GM18519 (cell line): Measurements from ENCODE around the gene FASN.

ENCODE experiments used
- ATAC-seq: cut with Tn5 transposase; IDR thresholded peaks from one replicate; pipeline ENCODE4 v1.9.1; 2021; ENCODE audit warnings: mild to moderate bottlenecking, moderate library complexity; ENCODE audit not compliant: unreplicated experiment, low FRiP score

Gene FASN

DNA sequence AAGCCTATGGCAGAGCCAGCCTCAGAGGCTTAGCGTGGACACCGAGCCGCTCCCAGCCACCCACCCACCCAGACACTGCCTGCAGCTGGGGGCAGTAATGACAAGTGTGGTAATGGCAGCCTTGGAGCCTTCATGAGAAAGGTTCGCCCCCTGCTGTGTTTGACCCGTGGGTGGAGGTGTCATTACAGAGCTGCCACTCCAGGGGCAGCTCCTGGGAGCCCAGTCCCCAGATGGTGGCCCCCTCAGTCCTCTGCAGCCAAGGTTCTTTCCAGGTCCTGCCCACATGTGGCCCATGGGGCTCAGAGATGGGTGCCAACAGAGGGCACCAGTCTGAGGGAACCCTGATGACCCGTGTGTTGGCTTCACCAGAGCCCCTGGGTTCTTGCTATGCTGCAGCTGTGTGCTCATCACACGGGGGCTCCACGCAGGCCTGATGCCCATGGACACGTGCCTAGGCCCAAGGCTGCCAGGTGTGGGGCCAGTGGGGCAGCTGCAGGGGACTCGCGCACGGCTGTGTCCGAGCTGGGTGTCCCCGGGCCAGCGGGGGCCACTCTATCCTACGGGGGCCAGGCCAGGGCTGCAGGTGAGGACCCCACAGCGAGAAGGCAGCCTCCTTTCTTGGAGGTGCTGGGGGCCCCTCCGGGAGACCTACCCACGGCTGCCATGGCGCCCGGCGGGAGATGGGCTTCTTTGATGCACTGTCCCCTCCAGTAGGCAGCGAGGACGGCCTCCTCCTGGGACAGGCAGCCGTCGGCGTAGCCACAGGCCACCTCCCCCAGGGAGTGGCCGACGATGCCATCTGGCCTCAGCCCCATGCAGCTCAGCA lies 8.1 kb downstream of the FASN start:
- ATAC-seq, result no peak

DNA sequence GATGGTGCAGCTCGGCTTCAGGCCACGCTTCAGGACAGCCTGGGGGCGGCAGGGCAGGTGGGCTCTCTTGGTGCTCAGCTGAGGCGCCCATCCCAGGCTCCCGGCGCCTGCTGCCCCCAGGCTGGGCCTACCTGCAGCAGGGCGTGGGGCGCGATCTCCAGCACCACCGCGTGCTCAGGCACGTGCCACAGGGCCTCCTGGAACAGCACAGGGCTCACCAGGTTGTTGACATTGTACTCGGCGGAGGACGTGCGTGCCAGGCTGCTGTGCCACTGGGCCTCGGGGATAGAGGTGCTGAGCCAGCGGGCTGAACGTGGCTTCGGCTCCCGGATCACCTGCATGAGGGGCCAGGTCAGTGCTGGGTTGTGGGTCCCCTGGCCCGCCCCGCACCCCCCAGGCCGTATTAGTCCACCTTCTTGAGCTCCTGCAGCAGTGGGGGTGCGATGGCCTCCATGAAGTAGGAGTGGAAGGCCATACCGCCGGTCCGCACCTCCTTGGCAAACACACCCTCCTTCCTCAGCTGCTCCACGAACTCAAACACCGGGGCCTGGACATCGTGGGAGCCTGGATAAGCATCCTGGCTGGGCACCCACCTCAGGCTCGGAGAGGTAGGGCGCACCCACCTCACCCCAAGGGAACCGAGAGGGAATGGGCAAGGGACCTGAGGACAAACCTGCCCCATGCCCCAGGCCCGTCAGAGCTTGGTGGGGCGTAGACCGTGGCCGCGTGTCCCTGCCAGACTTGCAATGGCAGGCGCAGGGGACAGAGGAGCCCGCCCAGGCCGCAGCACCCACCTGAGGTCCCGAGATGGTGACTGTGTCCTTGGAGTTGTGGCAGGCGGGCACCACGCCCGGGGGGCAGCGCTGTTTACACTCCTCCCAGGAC lies 9.0 kb downstream of the FASN start:
- no peak for ATAC-seq

DNA sequence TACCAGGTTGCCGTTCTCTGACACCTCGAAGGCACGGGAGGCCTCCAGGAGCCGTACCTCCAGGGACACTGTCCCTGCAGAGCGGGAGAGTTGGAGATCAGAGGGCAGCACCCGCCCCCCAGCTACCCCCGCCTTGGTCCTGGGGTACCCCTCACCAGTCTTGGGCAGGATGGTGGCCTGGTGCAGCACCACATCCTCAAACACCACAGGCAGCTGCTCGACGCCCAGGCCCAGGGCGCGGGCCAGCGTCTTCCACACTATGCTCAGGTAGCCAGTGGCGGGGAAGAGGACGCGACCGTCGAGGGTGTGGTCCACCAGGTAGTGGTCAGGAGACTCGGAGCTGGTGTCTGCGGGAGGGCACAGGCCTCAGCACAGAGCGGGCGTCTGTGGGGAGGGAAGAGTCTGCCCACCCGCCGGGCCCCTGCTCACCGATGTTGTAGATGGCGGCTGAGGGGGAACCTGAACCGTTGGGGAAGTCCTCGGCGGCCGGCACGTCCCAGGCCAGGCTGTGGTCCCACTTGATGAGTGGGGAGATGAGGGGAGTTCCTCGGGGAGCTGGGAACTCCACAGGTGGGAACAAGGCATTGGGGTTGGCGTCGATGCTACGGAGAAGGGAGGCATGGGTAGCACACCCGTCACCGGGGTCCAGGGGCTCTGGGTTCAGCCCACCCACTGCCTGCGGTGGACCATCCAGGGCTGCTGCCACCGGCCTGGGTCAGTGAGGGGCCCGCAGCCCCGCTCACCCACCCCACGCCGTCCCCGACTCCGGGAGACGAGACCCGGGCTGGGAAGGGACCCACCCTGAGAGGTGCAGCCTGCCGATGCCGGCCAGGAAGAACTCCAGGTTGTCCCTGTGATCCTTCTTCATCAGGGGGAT lies 9.8 kb downstream of the FASN start:
- no peak for ATAC-seq

DNA sequence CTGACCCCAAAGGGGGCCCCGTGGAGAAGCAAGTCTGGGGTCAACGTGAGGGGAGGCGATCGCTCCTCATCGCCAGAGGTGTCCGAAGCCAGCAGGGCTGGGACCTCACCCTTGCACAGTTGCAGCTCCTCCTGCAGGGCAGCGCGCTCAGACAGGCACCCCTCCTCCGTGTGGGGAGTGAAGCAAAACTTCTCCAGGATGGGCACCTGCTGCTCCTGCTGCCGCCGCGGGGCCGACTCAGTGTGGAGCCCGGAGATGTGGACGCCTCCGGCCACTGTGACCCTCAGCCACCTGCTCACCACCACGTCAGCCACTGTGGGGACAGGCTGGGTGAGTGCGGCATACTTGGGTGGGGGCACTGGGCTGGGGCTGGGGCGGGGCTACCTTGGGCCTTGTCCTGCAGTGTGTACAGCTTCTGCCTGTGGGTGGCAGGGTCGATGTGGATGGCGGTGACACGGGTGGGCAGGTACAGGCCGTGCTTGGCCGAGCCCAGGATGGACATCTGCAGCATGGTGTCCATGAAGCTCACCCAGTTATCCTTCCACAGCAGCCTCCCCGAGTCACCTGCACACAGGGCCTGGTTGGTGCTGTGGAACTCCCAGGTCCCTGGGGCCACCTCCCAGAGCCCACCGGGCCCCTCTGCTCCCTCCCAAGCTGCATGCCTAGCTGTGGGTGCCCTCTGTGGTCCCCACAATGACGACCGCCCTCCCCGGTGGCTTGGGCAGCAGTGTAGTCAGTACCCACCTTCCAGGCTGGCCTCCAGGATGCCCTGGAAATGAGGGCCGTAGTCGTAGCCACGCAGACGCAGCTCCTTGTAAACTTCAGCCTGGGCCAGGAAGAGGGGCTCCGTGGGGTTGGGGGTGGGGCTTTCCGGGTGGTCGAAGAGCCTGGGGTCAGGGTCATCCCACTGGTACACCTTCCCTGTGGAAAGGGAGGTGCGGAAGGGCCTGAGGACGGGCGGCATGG lies 10.8 kb downstream of the FASN start:
- ATAC-seq, result no peak

DNA sequence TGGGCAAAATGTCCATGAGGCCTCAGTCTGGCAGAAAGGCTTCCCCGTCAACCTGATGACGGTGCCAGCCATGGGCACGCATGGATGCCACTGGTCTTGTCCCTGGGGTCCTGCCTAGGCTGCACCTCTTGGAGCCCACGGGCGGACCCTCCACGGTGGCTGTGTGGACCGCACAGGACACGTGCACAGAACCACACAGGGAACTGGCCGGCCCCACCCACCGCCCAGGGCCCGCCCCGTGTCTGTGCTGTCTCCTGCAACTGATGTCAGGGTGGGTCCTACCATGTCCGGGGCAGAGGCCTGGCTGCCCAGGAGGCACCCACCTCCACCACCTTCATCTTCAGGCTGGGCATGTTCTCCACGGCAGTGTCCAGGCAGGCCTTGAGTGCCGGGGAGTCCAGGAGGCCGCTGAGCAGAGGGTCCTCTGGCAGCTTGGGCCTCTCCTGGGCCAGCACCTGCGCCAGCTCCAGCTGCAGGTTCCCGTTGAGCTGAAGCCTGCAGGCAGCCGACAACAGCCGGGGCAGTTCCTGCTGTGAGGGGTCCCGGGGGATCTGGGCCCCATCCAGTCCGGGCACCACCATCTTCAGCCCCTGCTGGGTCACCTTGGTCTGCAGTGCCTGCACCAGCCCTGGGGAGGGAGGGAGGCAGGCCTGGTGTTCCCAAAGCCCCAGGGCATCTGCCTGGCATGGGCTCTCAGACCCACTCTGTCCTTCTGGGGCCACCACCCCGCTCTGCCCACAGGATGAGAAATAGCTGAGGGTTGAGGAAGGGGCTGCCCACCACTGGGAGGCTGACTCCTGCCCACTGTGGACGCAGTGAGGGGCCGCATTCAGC lies 11.9 kb downstream of the FASN start:
- no peak for ATAC-seq

DNA sequence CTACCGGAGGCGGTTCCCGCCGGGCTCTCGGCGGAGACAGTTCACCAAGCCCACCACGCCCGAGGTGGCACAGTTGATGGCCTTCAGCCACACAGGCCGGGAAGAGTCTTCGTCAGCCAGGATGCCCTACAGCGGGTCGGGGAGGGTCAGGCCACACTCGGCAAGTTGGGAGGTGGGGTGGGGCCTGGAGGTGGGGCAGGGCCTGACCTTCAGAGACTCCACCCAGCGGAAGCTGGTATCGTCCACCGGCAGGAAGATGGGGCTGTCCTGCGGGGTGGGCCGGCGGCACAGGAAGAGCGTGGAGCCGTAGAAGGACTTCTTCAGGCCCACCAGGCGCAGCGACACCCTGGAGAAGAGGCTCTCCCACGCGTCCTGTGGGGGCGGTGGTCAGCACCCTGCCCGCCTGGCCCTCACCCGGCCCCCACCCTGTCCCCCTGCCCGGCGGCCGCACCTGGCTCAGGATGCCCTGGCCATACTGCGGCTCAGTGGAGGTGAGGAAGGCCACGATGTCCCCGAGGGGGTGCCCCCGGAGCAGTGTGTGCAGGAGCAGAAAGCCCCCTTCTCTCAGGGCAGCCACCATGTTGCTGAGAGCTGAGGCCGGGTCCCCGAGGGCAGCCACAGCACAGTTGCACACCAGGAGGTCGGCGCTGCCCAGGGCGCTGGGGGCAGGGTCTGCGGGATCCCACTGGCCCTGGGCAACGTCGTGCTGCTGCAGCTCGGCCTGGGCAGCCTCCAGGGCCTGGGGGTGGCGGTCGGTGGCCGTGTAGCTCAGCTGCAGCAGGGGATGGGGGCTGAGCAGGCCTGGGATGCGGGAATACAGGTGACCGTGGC lies 12.8 kb downstream of the FASN start:
- ATAC-seq, result no peak

DNA sequence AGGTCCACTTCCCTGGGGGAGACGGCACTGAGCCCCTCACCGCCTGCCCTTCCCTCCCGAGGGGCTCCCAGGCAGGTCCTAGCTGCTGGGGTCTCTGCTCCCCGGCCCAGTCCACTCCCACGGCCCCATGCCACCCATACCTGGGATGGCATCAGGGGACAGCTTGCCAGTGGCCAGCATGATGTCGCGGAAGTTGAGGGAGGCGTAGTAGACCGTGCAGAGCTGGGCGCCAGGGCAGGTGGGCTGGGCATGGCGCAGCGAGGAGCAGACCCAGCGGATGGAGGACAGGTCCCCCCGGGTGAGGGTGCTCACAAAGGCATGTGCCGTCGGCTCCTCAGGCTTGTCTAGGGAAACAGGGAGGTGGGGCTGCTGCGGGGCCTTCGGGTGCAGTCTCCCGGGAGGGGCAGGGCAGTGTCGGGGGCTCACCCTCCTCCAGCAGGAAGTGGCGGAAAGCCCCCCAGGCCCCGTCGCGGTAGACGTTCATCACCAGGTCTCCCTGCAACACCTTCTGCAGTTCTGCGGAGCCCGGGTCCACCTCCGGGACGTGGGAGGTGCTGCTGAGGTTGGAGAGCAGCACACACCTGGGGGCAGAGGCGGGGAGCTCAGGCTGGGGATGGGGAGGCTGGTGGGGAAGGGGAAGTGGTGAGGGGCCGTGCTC lies 13.5 kb downstream of the FASN start:
- ATAC-seq, result no peak

DNA sequence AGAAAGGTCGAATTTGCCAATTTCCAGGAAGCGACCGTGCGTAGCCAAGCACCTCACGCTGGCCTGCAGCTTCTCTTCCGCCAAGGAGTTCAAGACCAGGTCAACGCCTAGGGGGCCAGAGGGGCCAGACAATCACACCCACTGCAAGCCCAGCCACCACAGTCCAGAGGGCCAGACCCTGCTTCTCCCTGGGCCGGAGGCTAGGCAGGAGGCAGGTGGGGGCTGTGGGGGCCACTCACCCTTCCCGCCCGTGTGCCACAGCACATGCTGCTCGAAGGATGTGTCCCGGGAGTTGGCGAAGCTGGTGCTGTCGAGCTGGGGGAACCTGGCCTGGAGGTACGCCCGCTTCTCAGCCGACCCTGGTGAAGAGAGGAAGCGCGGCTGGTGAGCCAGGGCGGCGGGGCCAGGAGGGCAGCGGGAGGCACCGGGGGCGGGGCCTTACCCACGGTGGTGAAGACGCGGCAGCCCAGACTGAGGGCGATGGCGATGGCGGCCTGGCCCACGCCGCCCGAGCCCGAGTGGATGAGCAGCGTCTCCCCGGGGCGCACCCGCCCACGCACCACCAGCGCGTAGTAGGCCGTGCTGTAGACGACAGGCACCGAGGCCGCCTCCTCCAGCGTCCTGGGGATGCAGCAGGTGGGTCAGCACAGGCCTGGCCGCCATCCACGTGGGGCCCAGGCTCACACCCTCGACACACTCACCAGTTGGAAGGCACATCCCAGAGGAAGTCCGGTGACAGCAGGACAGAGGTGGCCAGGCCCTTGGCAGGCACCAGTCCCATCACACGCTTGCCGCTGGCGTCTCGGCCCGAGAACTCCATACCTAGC lies 14.3 kb downstream of the FASN start:
- no peak for ATAC-seq

DNA sequence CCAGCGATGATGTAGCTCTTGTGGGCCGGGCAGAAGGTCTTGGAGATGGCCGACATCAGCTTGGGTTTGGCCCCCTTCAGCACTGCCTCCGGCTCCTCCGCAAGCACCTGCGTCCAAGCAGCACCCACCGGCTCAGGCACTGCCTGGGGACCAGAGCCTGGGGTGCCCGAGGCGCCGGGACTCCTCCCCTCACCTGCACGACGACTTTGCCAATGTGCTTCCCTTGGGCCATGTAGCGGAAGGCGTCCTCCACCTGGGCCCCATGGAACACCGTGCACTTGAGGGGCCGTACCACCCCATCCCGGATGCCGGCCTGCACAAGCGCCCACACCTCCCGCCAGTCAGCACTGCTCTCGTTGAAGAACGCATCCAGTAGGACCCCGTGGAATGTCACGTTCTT lies 15.0 kb downstream of the FASN start:
- ATAC-seq, result no peak

DNA sequence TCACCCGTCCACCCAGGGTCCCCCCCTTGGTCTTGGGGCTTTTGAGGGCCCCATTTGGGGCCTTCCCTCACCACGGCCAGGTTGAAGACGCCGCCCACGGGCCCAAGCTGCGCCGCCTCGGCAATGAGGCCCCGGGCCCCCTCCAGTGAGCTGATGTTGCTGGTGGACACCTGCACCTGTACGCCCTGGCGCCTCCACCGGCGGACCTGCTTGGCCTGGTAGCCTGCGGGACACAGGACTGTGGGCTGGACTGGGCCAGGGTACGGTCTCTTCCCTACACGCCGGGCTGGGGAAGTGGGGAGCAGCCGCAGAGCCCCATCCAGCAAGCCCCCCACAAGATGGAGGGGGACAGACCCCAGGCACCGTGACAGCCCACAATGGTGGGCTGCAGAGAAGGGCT lies 15.6 kb downstream of the FASN start:
- ATAC-seq, result no peak

DNA sequence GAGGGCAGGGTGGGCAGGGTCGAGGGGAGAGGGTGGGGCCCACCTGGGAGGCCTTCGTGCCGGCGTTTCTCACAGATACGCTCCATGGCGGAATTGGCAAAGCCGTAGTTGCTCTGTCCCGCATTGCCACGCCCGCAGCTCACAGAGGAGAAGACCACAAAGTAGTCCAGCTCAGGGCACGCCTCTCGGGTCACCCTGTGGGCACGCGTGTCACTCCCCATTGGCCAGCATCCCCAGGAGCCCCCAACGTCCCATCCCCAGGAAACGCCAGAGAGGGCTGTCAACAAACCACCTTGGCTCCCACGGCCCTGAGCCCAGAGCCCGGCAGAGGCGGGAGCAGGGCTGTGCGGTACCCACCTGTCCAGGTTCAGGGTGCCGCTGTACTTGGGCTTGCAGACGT lies 16.1 kb downstream of the FASN start:
- ATAC-seq, result no peak

DNA sequence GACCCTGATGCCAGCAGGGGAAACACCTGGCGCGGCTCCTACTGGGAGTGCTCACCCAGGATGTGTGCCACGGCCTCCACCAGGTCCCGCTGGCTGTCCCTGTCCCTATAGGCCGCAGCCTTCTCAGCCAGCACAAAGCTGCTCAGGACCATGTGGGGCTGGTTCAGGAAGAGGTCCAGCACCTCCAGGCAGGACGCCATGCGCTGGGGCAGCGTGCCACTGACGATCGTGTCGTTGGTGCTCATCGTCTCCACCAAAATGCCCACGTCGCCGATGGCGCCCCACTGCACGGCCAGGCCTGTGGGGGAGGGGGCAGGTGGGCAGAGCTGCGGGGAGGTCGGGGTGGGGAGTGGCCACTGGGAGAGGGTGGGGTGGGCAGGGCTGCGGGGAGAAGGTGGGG lies 16.5 kb downstream of the FASN start:
- no peak for ATAC-seq

DNA sequence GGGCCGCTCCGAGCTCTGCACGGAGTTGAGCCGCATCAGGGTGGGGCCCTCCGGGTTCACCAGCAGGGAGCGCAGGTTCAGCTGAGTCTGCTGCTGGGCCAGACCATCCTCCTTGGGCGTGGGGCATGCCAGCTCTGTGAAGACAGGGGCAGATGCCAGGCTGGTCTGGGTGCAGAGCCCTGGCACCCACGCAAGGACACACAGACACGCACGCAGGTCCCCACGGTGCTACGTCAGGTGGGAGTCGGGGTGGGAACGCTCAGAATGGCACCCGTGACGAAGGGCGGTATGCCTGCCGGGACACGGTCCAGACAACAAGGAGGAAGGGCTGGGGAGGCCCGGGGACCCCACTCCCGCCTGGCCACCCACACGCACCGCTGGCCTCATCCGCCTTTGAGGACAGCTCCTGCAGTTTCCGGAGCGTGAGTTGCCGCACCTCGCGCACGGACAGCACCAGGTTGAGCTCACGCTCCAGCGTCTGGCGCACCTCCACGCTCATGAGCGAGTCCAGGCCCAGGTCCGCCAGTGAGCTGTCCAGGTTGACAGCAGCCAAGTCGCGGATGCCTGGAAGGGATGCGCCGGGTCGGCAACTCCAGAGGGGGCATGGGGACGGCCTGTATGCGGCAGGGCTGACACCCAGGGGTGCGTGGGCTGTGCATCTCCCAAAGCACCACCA lies 17.1 kb downstream of the FASN start:
- ATAC-seq, result no peak

DNA sequence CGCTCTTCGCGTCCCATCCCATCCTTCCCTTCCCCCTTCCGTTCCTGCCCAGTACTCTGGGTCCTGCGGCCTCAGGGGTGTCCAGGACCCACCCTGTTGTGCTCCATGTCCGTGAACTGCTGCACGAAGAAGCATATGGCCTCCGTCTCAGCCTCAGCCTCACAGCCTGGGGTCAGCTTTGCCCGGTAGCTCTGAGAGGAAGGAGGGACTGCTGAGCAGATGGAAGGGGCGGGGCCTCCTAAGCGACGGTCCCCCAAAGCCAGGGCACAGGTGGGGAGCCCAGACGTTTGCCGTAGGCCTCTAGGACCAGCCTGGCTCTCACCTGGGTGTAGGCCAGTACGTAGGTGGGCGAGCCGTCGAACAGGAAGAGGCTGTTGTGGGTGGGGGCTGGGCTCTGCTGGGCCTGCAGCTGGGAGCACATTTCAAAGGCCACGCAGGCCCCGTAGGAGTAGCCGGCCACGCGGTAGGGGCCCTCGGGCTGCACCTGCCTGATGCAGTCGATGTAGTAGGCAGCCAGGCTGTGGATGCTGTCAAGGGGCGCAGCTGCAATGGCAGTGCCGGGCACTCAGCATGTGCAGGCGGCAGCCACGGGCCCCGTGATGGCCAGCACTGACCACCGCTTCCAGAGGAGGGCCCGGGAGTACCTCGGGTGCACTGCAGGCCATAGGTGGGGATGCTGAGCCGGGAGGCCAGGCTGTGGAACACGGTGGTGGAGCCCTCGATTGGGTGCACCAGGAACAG lies 17.8 kb downstream of the FASN start:
- no peak for ATAC-seq

DNA sequence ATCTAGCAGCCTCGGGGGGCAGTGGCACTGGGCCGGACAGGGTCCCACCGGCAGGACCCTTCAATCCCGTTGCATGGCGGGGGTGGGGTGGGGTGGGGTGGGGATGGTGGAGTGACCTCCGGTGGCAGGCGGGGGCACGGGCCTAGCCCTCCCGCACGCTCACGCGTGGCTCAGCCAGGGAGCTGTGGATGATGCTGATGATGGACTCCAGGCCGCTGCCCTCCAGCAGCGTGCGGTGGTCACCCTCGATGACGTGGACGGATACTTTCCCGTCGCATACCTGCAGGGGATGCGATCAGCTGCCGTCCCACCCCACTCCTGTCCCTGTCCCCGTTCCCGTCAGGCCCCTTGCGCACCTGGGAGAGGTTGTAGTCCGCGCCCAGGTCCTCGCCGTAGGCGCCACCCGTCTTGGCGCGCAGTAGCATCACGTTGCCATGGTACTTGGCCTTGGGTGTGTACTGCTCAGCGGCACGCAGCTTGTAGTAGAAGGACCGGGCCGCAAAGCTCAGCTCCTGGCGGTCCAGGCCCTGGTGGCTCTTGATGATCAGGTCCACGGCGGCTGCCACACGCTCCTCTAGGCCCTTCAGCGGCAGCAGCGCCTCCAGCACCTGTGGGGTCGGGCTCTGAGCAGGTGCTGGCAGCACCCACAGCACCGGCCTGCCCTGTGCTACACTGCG lies 18.9 kb downstream of the FASN start:
- no peak for ATAC-seq
